GM19238 (cell line): ENCODE data around the gene MRPL12.
"Not testable (repeated sequence)": the region's sequence is repeated elsewhere in the genome, so short reads cannot be mapped to it uniquely, and the experiment has no call there.

Source experiments
- DNase-seq: peaks from one replicate; pipeline ENCODE4 v3.0.0; 2011; ENCODE audit warnings: low spot score; ENCODE audit not compliant: insufficient read length

MRPL12 gene

GRCh38 chr17:81738801-81739393 is 35.7 kb downstream of the MRPL12 start:
- DNase-seq = no peak

GRCh38 chr17:81739593-81739992 is 36.4 kb downstream of the MRPL12 start:
- not testable (repeated sequence) for DNase-seq

GRCh38 chr17:81740395-81740961 is 37.3 kb downstream of the MRPL12 start:
- DNase-seq = no peak

GRCh38 chr17:81741049-81741593 is 38.0 kb downstream of the MRPL12 start:
- no peak for DNase-seq

- DNase-seq = no peak
Observed at GRCh38 chr17:81741594-81742452, 38.7 kb downstream of the MRPL12 start.
